ENCODE measurements around the gene WDFY3. TPM values are rescaled to one million over a fixed set of nuclear protein-coding genes. Genes with fewer than 3 reads are reported as not detected.

WDFY3 gene
- total RNA-seq, 1 experiment from 2014 or later, result 39.9 TPM

GRCh38 chr4:84887824-84888223, 78.7 kb downstream of the WDFY3 start:
- no TSS peak for BruUV-seq (replicated peaks)
- ChIA-PET POLR2A (no interaction called here), RAD21 (ENCODE audit: low non-redundant PET in 1 of 2, low total read pairs in 2 of 2, uncharacterized antibody in 2 of 2, unreplicated experiment in 2 of 2) (no interaction called here), CTCF (no interaction called here)
- TF ChIP-seq ELF1 (IDR thresholded peaks at IDR 0.05; ENCODE audit: borderline replicate concordance, low read depth) (no peak), POLR2AphosphoS5 (IDR thresholded peaks at IDR 0.05; ENCODE audit: low read depth, low read length) (no peak), FOSL1 (IDR thresholded peaks at IDR 0.05; ENCODE audit: low read depth) (no peak), EZH2phosphoT487 (IDR thresholded peaks at IDR 0.05; ENCODE audit: borderline replicate concordance) (no peak), MAX (IDR thresholded peaks at IDR 0.05) (no peak), EZH2 (IDR thresholded peaks at IDR 0.05) (no peak), ZFX (IDR thresholded peaks at IDR 0.05) (no peak), SRF (IDR thresholded peaks at IDR 0.05; ENCODE audit: low read depth) (no peak), POLR2A (IDR thresholded peaks at IDR 0.05; ENCODE audit: borderline replicate concordance, extremely low read depth, insufficient read depth, insufficient read length) (no peak), JUND (IDR thresholded peaks at IDR 0.05) (no peak), TCF7L2 (IDR thresholded peaks at IDR 0.05; ENCODE audit: borderline replicate concordance, extremely low read depth, insufficient read depth, insufficient read length) (no peak), SP1 (IDR thresholded peaks at IDR 0.05; ENCODE audit: low read depth) (no peak), REST (IDR thresholded peaks at IDR 0.05; ENCODE audit: low read depth) (no peak), ZNF274 (IDR thresholded peaks at IDR 0.05; ENCODE audit: low read depth, low read length) (no peak), ZBTB33 (IDR thresholded peaks at IDR 0.05; ENCODE audit: extremely low read depth, insufficient replicate concordance, low read length) (no peak)
- Histone ChIP-seq H3K9me3 (ENCODE audit: control insufficient read depth in 1 of 2, insufficient read depth in 1 of 2, low read depth in 1 of 2, low read length in 2 of 2) (no peaks in the 10 kb centered on the region), H3K27ac (ENCODE audit: low read depth, low read length) (no peak overlapping the region), H3K36me3 (ENCODE audit: control insufficient read depth in 1 of 2, insufficient read depth in 2 of 2, low read length in 2 of 2) (no peaks in the 10 kb centered on the region), H4K20me1 (ENCODE audit: insufficient read depth) (no peaks in the 10 kb centered on the region; the same call in 1 of the 2 replicates), H3K4me3 (replicated peaks in 1 of 2; ENCODE audit: low read depth in 1 of 2, low read length in 2 of 2) (no peak overlapping the region), H2AFZ (ENCODE audit: low read depth, low read length, poor library complexity, severe bottlenecking) (no peak overlapping the region), H3K4me2 (ENCODE audit: low read length) (no peak overlapping the region), H3K9ac (ENCODE audit: low read length) (no peak overlapping the region), H3K79me2 (ENCODE audit: insufficient read depth, low read length) (no peaks in the 10 kb centered on the region), H3K4me1 (ENCODE audit: control insufficient read depth in 1 of 2, insufficient read depth in 2 of 2, low read length in 2 of 2) (no peaks in the 10 kb centered on the region; a peak in 1 of 4 replicates), H3K9me2 (ENCODE audit: insufficient read depth) (no peaks in the 10 kb centered on the region), H3K27me3 (ENCODE audit: insufficient read depth, low read length) (no peaks in the 10 kb centered on the region)
- DNase-seq (ENCODE audit: low read depth, low spot score), result no peak
- intact Hi-C loops (cut with micrococcal nuclease), result no loop called here
- no peak for ATAC-seq

Data from HCT116 (cell line).